GM12878 (cell line): ENCODE measurements around the gene OTOF. TPM values are rescaled to one million over a fixed set of nuclear protein-coding genes. Genes with fewer than 3 reads are reported as not detected.

Source experiments
- ATAC-seq: fragments of 200-7000 bp; cut with Tn5 transposase; 3 replicates; pipeline ENCODE4 v1.9.1; 2020; ENCODE audit warnings: mild to moderate bottlenecking, moderate library complexity
- BruUV-seq: library from RNA; stranded (reverse); fragments of 400-500 nt; replicated peaks from 2 replicates; lab custom pipeline; 2021; lab: Mats Ljungman, UMichigan
- CTCF ChIA-PET: fragments of 300-600 bp; sonication (Branson Sonifier 250); formaldehyde crosslinking; extraction: SDS; loops from one replicate; lab custom pipeline; 2021; ENCODE audit warnings: inconsistent platforms; lab: Yijun Ruan, JAX
- POLR2A ChIA-PET: fragments of 350-600 bp; formaldehyde crosslinking; extraction: SDS; loops from one replicate; lab custom pipeline; 2021; ENCODE audit warnings: inconsistent platforms; lab: Charles Lee
- RAD21 ChIA-PET: fragments of 300-600 bp; sonication (Branson Sonifier 250); formaldehyde crosslinking; loops from one replicate; lab custom pipeline; 2023; ENCODE audit warnings: antibody characterized with exemption; ENCODE audit not compliant: unreplicated experiment; lab: Charles Lee
- SMC1A ChIA-PET: fragments of 300-600 bp; sonication (Branson Sonifier 250); formaldehyde crosslinking; loops from one replicate; lab custom pipeline; 2023; ENCODE audit not compliant: unreplicated experiment, uncharacterized antibody; lab: Charles Lee
- DNase-seq: peaks from one replicate; pipeline ENCODE4 v3.0.0-alpha.2; 2011; ENCODE audit warnings: low read depth, low spot score
- FAIRE-seq: peaks from 3 replicates; lab custom pipeline; 2011; peaks lifted over from hg19 to GRCh38; lab: Jason Lieb, UNC
- H2AFZ ChIP-seq: 2 replicates; pipeline ENCODE4 v1.6.0; 2011; ENCODE audit warnings: low read depth, low read length, control low read depth; ENCODE audit not compliant: control insufficient read depth
- H3K27ac ChIP-seq: 2 replicates; pipeline ENCODE4 v1.5.1; 2011; ENCODE audit warnings: control low read depth; ENCODE audit not compliant: control insufficient read depth, insufficient read depth
- H3K27me3 ChIP-seq, 2 experiments: replicated peaks in 1 of 2; 2 replicates each; pipeline versions ENCODE4 v1.6.0 to v1.6.1; 2011; ENCODE audit warnings: low read length in 1 of 2; ENCODE audit not compliant: control insufficient read depth in 2 of 2, insufficient read depth in 2 of 2
- H3K36me3 ChIP-seq, 2 experiments: 2 replicates each; pipeline ENCODE4 v1.5.1; 2011; ENCODE audit warnings: low read length in 1 of 2; ENCODE audit not compliant: control insufficient read depth in 2 of 2, insufficient read depth in 2 of 2
- H3K4me1 ChIP-seq: 2 replicates; pipeline ENCODE4 v1.6.1; 2011; ENCODE audit warnings: mild to moderate bottlenecking, low read length, moderate library complexity, mixed read lengths; ENCODE audit not compliant: control insufficient read depth, insufficient read depth
- H3K4me2 ChIP-seq: 2 replicates; pipeline ENCODE4 v1.6.0; 2011; ENCODE audit warnings: control low read depth; ENCODE audit not compliant: control insufficient read depth, insufficient read depth
- H3K4me3 ChIP-seq: fragments of 200-600 bp; sonication (generic); 2 replicates; pipeline ENCODE4 v1.5.1; 2016
- H3K79me2 ChIP-seq: 2 replicates; pipeline ENCODE4 v1.6.0; 2011; ENCODE audit warnings: low read length; ENCODE audit not compliant: control insufficient read depth, insufficient read depth
- H3K9ac ChIP-seq: 2 replicates; pipeline ENCODE4 v1.8.0; 2011; ENCODE audit warnings: low read length, control low read depth, mixed read lengths; ENCODE audit not compliant: control insufficient read depth, insufficient read depth
- H3K9me3 ChIP-seq: replicated peaks from 3 replicates; pipeline ENCODE4 v1.5.1; 2011; ENCODE audit warnings: mild to moderate bottlenecking, low read length; ENCODE audit not compliant: control insufficient read depth, insufficient read depth
- H4K20me1 ChIP-seq: 2 replicates; pipeline ENCODE4 v1.6.0; 2011; ENCODE audit not compliant: control insufficient read depth, insufficient read depth
- ATF7 ChIP-seq: fragments of 450-650 bp; IDR thresholded peaks from 2 replicates; pipeline ENCODE4 v1.6.1; 2016; ENCODE audit warnings: low read depth, mild to moderate bottlenecking
- CHD1 ChIP-seq: IDR thresholded peaks from 2 replicates; pipeline ENCODE4 v1.6.1; 2012; ENCODE audit warnings: low read depth, low read length, improper control_type of control experiment
- E2F8 ChIP-seq: fragments of 450-650 bp; IDR thresholded peaks from 2 replicates; pipeline ENCODE4 v1.6.1; 2018; ENCODE audit warnings: mild to moderate bottlenecking, low read depth, moderate library complexity; ENCODE audit not compliant: partially characterized antibody
- HDAC6 ChIP-seq: fragments of 200-600 bp; sonication (generic); IDR thresholded peaks from one replicate; pipeline ENCODE4 v1.8.0; 2017; ENCODE audit warnings: antibody characterized with exemption; ENCODE audit not compliant: unreplicated experiment
- MTA2 ChIP-seq: fragments of 450-650 bp; IDR thresholded peaks from 2 replicates; pipeline ENCODE4 v1.6.1; 2016; ENCODE audit warnings: low read depth, mild to moderate bottlenecking, moderate library complexity
- NFIC ChIP-seq: IDR thresholded peaks from 2 replicates; pipeline ENCODE4 v1.6.1; 2012; ENCODE audit warnings: low read depth, mild to moderate bottlenecking, inconsistent platforms, low read length, moderate library complexity
- NKRF ChIP-seq: fragments of 450-650 bp; conservative IDR thresholded peaks from 2 replicates; pipeline ENCODE4 v1.6.1; 2017; ENCODE audit warnings: mild to moderate bottlenecking, moderate library complexity
- POLR2AphosphoS5 ChIP-seq: IDR thresholded peaks from 2 replicates; pipeline ENCODE4 v1.6.1; 2011; ENCODE audit warnings: mild to moderate bottlenecking, low read length, inconsistent platforms
- SIN3A ChIP-seq: IDR thresholded peaks from 2 replicates; pipeline ENCODE4 v1.6.1; 2012; ENCODE audit warnings: low read depth, low read length, improper control_type of control experiment
- SP1 ChIP-seq: IDR thresholded peaks from one replicate; pipeline ENCODE4 v1.6.1; 2011; ENCODE audit warnings: low read depth, low read length
- TAF1 ChIP-seq: IDR thresholded peaks from 2 replicates; pipeline ENCODE4 v1.6.1; 2011; ENCODE audit warnings: mild to moderate bottlenecking, low read depth, low read length, borderline replicate concordance
- USF1 ChIP-seq: IDR thresholded peaks from 2 replicates; pipeline ENCODE4 v1.6.1; 2011; ENCODE audit warnings: borderline replicate concordance, low read depth, mild to moderate bottlenecking, moderate library complexity, mixed read lengths, low read length; ENCODE audit not compliant: insufficient read depth; ENCODE audit errors: extremely low read length
- ZNF687 ChIP-seq: fragments of 450-650 bp; IDR thresholded peaks from 2 replicates; pipeline ENCODE4 v1.6.1; 2017; ENCODE audit warnings: mild to moderate bottlenecking, moderate library complexity
- WGBS: methylation state at CpG from one replicate; pipeline ENCODE4 v1.1.6; 2016; ENCODE audit warnings: low lambda C conversion rate; ENCODE audit not compliant: insufficient replicate concordance, insufficient coverage; ENCODE audit errors: missing lambda C conversion rate; 5-methylcytosine and 5-hydroxymethylcytosine counted together
- in situ Hi-C: fragments of 300-500 bp; cut with MboI; formaldehyde crosslinking; loops from 9 replicates; pipeline ENCODE4 v1.14.3; 2018; ENCODE audit warnings: mixed read lengths
- intact Hi-C: fragments of 100-400 bp; cut with micrococcal nuclease; formaldehyde crosslinking; loops from one replicate; pipeline ENCODE4 v1.14.2; 2022; ENCODE audit not compliant: unreplicated experiment
- polyA plus RNA-seq, 11 experiments: library from polyadenylated mRNA; depleted of rRNA in 4 of 11; unstranded in 6 of 11; stranded (reverse) in 5 of 11; fragments of >200 nt; fragmentation: Nextera tagmentation in 4 of 11; fragmentation: Illumina TruSeq in 1 of 11; extraction: Ambion mirVana in 4 of 11; extraction: Trizol in 1 of 11; gene quantifications; 1 replicate in 1 of 11; 2 replicates in 10 of 11; pipeline versions ENCODE4 v1.2.1 to v1.2.3, GENCODE V29; 2011 to 2016; ENCODE audit warnings: inconsistent platforms in 2 of 11, missing spikeins in 2 of 11, low read depth in 1 of 11
- total RNA-seq, 4 experiments: library from RNA; depleted of rRNA in 3 of 4; stranded (reverse); fragments of >200 nt in 3 of 4; fragmentation: Illumina TruSeq in 1 of 4; extraction: Trizol in 1 of 4; gene quantifications; 2 replicates each; pipeline versions ENCODE4 v1.2.1 to v1.2.3, GENCODE V29; 2013 to 2021

Gene OTOF
- total and polyA plus RNA-seq, 10 of the 15 experiments (the other 5 are each of a cell fraction or from before 2014, with no cell fraction given), result under 0.01 to 0.31 (median 0.07) TPM; not detected in 6

- TF ChIP-seq ZNF687, result no peak
- TF ChIP-seq NFIC, result no peak
- no peak for TF ChIP-seq CHD1
- TF ChIP-seq SP1, result no peak
- no peak for TF ChIP-seq ATF7
- TF ChIP-seq POLR2AphosphoS5, result no peak
- no peak for TF ChIP-seq USF1
- TF ChIP-seq, all 136 proteins: peak for 0
Measured at GRCh38 chr2:26449278-26450030, 28.5 kb downstream of the OTOF start (continued).

- 64% methylated on average over 9 of the region's 9 CpGs for WGBS
- BruUV-seq, result no TSS peak
- H3K4me3 ChIP-seq, result no peak overlapping the region
- no peak for TF ChIP-seq MTA2
- TF ChIP-seq E2F8, result no peak
- TF ChIP-seq NKRF, result no peak
- no peak for TF ChIP-seq TAF1
- no peak for TF ChIP-seq HDAC6
- TF ChIP-seq SIN3A, result no peak
Measured at GRCh38 chr2:26448651-26449050, 29.3 kb downstream of the OTOF start.

More at GRCh38 chr2:26448651-26449050, 29.3 kb downstream of the OTOF start:
- in situ Hi-C loops (no loop called here), intact Hi-C loops (no loop called here)
- ChIA-PET POLR2A (no interaction called here), SMC1A (no interaction called here), RAD21 (no interaction called here), CTCF (no interaction called here)
- ATAC-seq, result no peak
- H2AFZ ChIP-seq, result no peak overlapping the region
- H3K9me3 ChIP-seq, result no peaks in the 10 kb centered on the region
- no peaks in the 10 kb centered on the region for H3K79me2 ChIP-seq
- H3K9ac ChIP-seq, result no peak overlapping the region
- no peak for DNase-seq
- H3K4me1 ChIP-seq, result no peaks in the 10 kb centered on the region
- no peak overlapping the region for H3K4me2 ChIP-seq
- H3K27me3 ChIP-seq, result peaks cover 0 to 2% of the 10 kb centered on the region in 2 experiments; a peak in 1 of 4 replicates
- no peak for FAIRE-seq
- H4K20me1 ChIP-seq, result no peaks in the 10 kb centered on the region
- no peaks in the 10 kb centered on the region for H3K36me3 ChIP-seq
- H3K27ac ChIP-seq, result no peak overlapping the region
